HEK293 (cell line): Measurements from ENCODE around the gene CD81.
A peak's percentile ranks its signal among the peaks of the same experiment; 100 is the strongest.

ENCODE experiments used
- CTCF ChIA-PET: fragments of 350-600 bp; formaldehyde crosslinking; extraction: SDS; loops from one replicate; lab custom pipeline; 2021; ENCODE audit warnings: antibody characterized with exemption; lab: Yijun Ruan, JAX
- POLR2A ChIA-PET: fragments of 300-600 bp; formaldehyde crosslinking; extraction: SDS; loops from one replicate; lab custom pipeline; 2020; ENCODE audit warnings: antibody characterized with exemption, inconsistent platforms; lab: Yijun Ruan, JAX
- H3K27ac ChIP-seq: fragments of 200-500 bp; sonication (Bioruptor generic); 2 replicates; pipeline ENCODE4 v1.5.1; 2014; ENCODE audit warnings: low read depth, low read length, control low read depth, inconsistent platforms; ENCODE audit errors: extremely low read depth
- H3K36me3 ChIP-seq, 2 experiments: fragments of 200-500 bp in 1 of 2; sonication (Bioruptor generic) in 1 of 2; 1 replicate in 1 of 2; 2 replicates in 1 of 2; pipeline ENCODE4 v1.5.1; 2014 to 2017; ENCODE audit warnings: inconsistent platforms in 2 of 2, low read length in 2 of 2; ENCODE audit not compliant: control insufficient read depth in 2 of 2, insufficient read depth in 1 of 2
- H3K4me1 ChIP-seq: fragments of 200-500 bp; sonication (Bioruptor generic); 2 replicates; pipeline ENCODE4 v1.5.1; 2014; ENCODE audit warnings: mild to moderate bottlenecking, low read length, inconsistent platforms; ENCODE audit not compliant: control insufficient read depth, insufficient read depth
- H3K4me3 ChIP-seq: 2 replicates; pipeline ENCODE4 v1.5.1; 2011; ENCODE audit warnings: low read depth, mild to moderate bottlenecking, control low read depth, low read length, moderate library complexity
- H3K9me3 ChIP-seq: fragments of 200-500 bp; sonication (Bioruptor generic); 2 replicates; pipeline ENCODE4 v1.5.1; 2014; ENCODE audit warnings: low read depth, low read length, inconsistent platforms; ENCODE audit not compliant: control insufficient read depth, insufficient read depth
- FEZF1 ChIP-seq: fragments of 450-650 bp; formaldehyde crosslinking; IDR thresholded peaks from 2 replicates; pipeline ENCODE4 v1.5.1; 2016; ENCODE audit warnings: missing biosample characterization, missing genetic modification characterization
- GLI4 ChIP-seq: fragments of 450-650 bp; formaldehyde crosslinking; IDR thresholded peaks from 2 replicates; pipeline ENCODE4 v1.5.1; 2016; ENCODE audit warnings: missing biosample characterization, missing genetic modification characterization
- KLF7 ChIP-seq: fragments of 450-650 bp; formaldehyde crosslinking; IDR thresholded peaks from 2 replicates; pipeline ENCODE4 v1.5.1; 2016; ENCODE audit warnings: missing biosample characterization, missing genetic modification characterization, borderline replicate concordance
- KLF9 ChIP-seq: fragments of 450-650 bp; formaldehyde crosslinking; IDR thresholded peaks from 2 replicates; pipeline ENCODE4 v1.5.1; 2016; ENCODE audit warnings: missing biosample characterization, missing genetic modification characterization, low read depth
- SETDB1 ChIP-seq: IDR thresholded peaks from one replicate; pipeline ENCODE4 v1.6.1; 2017; ENCODE audit warnings: mild to moderate bottlenecking, low read length, moderate library complexity, mixed read lengths; ENCODE audit not compliant: insufficient read length
- TRIM28 ChIP-seq: IDR thresholded peaks from 2 replicates; pipeline ENCODE4 v1.6.1; 2011; ENCODE audit warnings: low read length, control low read depth, borderline replicate concordance
- ZBTB21 ChIP-seq: fragments of 450-650 bp; formaldehyde crosslinking; IDR thresholded peaks from 2 replicates; pipeline ENCODE4 v1.5.1; 2017; ENCODE audit warnings: missing biosample characterization, missing genetic modification characterization
- ZNF10 ChIP-seq: fragments of 450-650 bp; formaldehyde crosslinking; IDR thresholded peaks from 2 replicates; pipeline ENCODE4 v1.5.1; 2017; ENCODE audit warnings: missing biosample characterization, missing genetic modification characterization
- ZNF140 ChIP-seq: fragments of 450-650 bp; formaldehyde crosslinking; IDR thresholded peaks from 2 replicates; pipeline ENCODE4 v1.5.1; 2016; ENCODE audit warnings: missing biosample characterization, missing genetic modification characterization
- ZNF174 ChIP-seq: fragments of 450-650 bp; formaldehyde crosslinking; IDR thresholded peaks from 2 replicates; pipeline ENCODE4 v1.5.0; 2017; ENCODE audit warnings: missing biosample characterization, mild to moderate bottlenecking, missing genetic modification characterization
- ZNF426 ChIP-seq: fragments of 450-650 bp; formaldehyde crosslinking; IDR thresholded peaks from 2 replicates; pipeline ENCODE4 v1.5.1; 2017; ENCODE audit warnings: missing biosample characterization, missing genetic modification characterization, mild to moderate bottlenecking, inconsistent platforms, moderate library complexity
- ZNF629 ChIP-seq: fragments of 450-650 bp; formaldehyde crosslinking; IDR thresholded peaks from 2 replicates; pipeline ENCODE4 v1.5.1; 2017; ENCODE audit warnings: missing biosample characterization, missing genetic modification characterization
- ZNF664 ChIP-seq: fragments of 450-650 bp; formaldehyde crosslinking; IDR thresholded peaks from 2 replicates; pipeline ENCODE4 v1.5.1; 2016; ENCODE audit warnings: missing biosample characterization, missing genetic modification characterization
- ZNF76 ChIP-seq: fragments of 450-650 bp; formaldehyde crosslinking; IDR thresholded peaks from 2 replicates; pipeline ENCODE4; 2016; ENCODE audit warnings: low read depth, missing biosample characterization, missing genetic modification characterization, borderline replicate concordance
- ZNF768 ChIP-seq: fragments of 450-650 bp; formaldehyde crosslinking; IDR thresholded peaks from 2 replicates; pipeline ENCODE4 v1.5.1; 2018; ENCODE audit warnings: missing biosample characterization, mild to moderate bottlenecking, missing genetic modification characterization
- TF ChIP-seq, protein P1 (sequence below): fragments of 450-650 bp; formaldehyde crosslinking; IDR thresholded peaks from 2 replicates; pipeline ENCODE4 v1.5.1; 2016; ENCODE audit warnings: missing biosample characterization, missing genetic modification characterization
- TF ChIP-seq, protein P2 (sequence below): fragments of 450-650 bp; formaldehyde crosslinking; conservative IDR thresholded peaks from 2 replicates; pipeline ENCODE4 v1.5.1; 2016; ENCODE audit warnings: low read depth, missing biosample characterization, missing genetic modification characterization
- TF ChIP-seq, protein P3 (sequence below): fragments of 450-650 bp; formaldehyde crosslinking; IDR thresholded peaks from 2 replicates; pipeline ENCODE4 v1.5.1; 2017; ENCODE audit warnings: missing biosample characterization, missing genetic modification characterization

The CD81 gene

DNA sequence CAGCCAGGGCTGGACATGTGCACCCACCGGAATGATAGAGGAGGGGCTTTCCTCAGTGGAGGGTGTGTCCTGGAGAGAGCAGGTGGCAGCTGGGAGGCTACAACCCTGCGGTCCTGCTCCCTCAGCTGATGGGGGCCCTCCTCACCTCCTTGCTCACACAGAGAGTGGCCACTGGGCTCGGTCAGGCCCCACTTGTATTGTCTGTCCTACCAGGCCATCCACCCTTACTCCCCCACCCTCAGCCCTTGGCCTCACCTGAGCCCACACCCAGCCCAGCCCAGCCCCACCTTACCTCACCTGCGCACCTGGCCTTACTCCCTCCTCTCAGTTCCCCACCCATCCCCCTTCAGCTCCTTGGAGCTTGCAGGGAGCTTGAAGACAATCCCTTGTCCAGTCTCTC lies 64.1 kb downstream of the CD81 start:
- no peaks in the 10 kb centered on the region for H3K4me1 ChIP-seq
- ChIA-PET POLR2A (no interaction called here), CTCF (interaction anchor here (0.7 kb wide), 1 partner anchor 38 kb away, joined by 3 read pairs; no protein-coding TSS in a partner anchor)
- H3K9me3 ChIP-seq: no peaks in the 10 kb centered on the region
- H3K27ac ChIP-seq: no peak overlapping the region
- no peak for TF ChIP-seq FEZF1 (tag by site-specific recombination)
- TF ChIP-seq ZNF76: no peak
- TF ChIP-seq, protein P1, sequence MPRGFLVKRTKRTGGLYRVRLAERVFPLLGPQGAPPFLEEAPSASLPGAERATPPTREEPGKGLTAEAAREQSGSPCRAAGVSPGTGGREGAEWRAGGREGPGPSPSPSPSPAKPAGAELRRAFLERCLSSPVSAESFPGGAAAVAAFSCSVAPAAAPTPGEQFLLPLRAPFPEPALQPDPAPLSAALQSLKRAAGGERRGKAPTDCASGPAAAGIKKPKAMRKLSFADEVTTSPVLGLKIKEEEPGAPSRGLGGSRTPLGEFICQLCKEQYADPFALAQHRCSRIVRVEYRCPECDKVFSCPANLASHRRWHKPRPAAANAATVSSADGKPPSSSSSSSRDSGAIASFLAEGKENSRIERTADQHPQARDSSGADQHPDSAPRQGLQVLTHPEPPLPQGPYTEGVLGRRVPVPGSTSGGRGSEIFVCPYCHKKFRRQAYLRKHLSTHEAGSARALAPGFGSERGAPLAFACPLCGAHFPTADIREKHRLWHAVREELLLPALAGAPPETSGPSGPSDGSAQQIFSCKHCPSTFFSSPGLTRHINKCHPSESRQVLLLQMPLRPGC (tag by site-specific recombination): no peak
- TF ChIP-seq, protein P2, sequence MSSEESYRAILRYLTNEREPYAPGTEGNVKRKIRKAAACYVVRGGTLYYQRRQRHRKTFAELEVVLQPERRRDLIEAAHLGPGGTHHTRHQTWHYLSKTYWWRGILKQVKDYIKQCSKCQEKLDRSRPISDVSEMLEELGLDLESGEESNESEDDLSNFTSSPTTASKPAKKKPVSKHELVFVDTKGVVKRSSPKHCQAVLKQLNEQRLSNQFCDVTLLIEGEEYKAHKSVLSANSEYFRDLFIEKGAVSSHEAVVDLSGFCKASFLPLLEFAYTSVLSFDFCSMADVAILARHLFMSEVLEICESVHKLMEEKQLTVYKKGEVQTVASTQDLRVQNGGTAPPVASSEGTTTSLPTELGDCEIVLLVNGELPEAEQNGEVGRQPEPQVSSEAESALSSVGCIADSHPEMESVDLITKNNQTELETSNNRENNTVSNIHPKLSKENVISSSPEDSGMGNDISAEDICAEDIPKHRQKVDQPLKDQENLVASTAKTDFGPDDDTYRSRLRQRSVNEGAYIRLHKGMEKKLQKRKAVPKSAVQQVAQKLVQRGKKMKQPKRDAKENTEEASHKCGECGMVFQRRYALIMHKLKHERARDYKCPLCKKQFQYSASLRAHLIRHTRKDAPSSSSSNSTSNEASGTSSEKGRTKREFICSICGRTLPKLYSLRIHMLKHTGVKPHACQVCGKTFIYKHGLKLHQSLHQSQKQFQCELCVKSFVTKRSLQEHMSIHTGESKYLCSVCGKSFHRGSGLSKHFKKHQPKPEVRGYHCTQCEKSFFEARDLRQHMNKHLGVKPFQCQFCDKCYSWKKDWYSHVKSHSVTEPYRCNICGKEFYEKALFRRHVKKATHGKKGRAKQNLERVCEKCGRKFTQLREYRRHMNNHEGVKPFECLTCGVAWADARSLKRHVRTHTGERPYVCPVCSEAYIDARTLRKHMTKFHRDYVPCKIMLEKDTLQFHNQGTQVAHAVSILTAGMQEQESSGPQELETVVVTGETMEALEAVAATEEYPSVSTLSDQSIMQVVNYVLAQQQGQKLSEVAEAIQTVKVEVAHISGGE (tag by site-specific recombination): no peak
- TF ChIP-seq ZBTB21 (tag by site-specific recombination): no peak
- TF ChIP-seq GLI4 (tag by site-specific recombination): no peak
- TF ChIP-seq ZNF426: no peak
- no peak for TF ChIP-seq ZNF10
- no peak for TF ChIP-seq KLF7 (tag by site-specific recombination)
- TF ChIP-seq ZNF140 (tag by site-specific recombination): no peak
- no peak for TF ChIP-seq KLF9 (tag by site-specific recombination)
- no peak for TF ChIP-seq ZNF664
- TF ChIP-seq ZNF174 (tag by site-specific recombination): no peak
- TF ChIP-seq, protein P3, sequence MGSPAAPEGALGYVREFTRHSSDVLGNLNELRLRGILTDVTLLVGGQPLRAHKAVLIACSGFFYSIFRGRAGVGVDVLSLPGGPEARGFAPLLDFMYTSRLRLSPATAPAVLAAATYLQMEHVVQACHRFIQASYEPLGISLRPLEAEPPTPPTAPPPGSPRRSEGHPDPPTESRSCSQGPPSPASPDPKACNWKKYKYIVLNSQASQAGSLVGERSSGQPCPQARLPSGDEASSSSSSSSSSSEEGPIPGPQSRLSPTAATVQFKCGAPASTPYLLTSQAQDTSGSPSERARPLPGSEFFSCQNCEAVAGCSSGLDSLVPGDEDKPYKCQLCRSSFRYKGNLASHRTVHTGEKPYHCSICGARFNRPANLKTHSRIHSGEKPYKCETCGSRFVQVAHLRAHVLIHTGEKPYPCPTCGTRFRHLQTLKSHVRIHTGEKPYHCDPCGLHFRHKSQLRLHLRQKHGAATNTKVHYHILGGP (tag by site-specific recombination): no peak
- no peak for TF ChIP-seq ZNF768
- no peak overlapping the region for H3K4me3 ChIP-seq
- no peaks in the 10 kb centered on the region for H3K36me3 ChIP-seq

DNA sequence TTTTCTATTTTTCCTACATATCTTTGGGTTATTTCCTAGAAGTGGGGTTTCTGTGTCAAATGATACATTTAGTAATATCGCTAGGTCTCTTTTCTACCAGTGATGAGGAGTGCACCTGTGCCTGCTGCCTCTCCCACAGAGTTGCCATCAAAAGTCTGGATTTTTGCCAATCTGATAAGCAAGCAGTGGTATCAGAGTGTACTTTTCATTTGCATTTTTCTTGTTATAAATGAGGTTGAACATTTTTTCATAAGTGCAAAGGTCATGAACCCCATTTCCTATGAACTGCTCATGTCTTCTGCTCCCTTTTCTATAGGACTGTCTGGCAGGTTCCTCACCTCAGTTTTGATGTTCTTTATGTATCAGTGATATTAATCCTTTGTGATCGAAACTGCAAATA lies 65.5 kb downstream of the CD81 start:
- CTCF ChIA-PET: interaction anchor here (0.7 to 0.8 kb wide), 2 partner anchors 247 to 449 kb away, joined by 3 to 4 read pairs; no protein-coding TSS in a partner anchor
- TF ChIP-seq SETDB1: peak; percentile 23
- no peak for TF ChIP-seq ZNF629
- peak; percentile 58; the same call in 1 of the 2 replicates for TF ChIP-seq TRIM28
- Histone ChIP-seq H3K36me3 (no peaks in the 10 kb centered on the region), H3K9me3 (no peaks in the 10 kb centered on the region), H3K4me3 (no peak overlapping the region), H3K27ac (no peak overlapping the region), H3K4me1 (no peaks in the 10 kb centered on the region)
- POLR2A ChIA-PET: no interaction called here
